Effector memory CD4-positive, alpha-beta T cell (primary cell): ENCODE results near the gene RFTN1.
A peak's percentile ranks its signal among the peaks of the same experiment; 100 is the strongest.

Source experiments
- DNase-seq, 3 donors: peaks; one replicate each; pipeline ENCODE4 v3.0.0-alpha.2; 2020
- H3K27ac ChIP-seq: 2 replicates; pipeline ENCODE4 v1.7.0; 2013; ENCODE audit warnings: mild to moderate bottlenecking, low read length, moderate library complexity; ENCODE audit not compliant: insufficient read depth, poor library complexity, severe bottlenecking
- H3K27me3 ChIP-seq: replicated peaks from 2 replicates; pipeline ENCODE4 v1.7.0; 2013; ENCODE audit warnings: mild to moderate bottlenecking, low read length; ENCODE audit not compliant: insufficient read depth, control insufficient read depth, poor library complexity, severe bottlenecking
- H3K36me3 ChIP-seq: 2 replicates; pipeline ENCODE4 v1.7.0; 2013; ENCODE audit warnings: mild to moderate bottlenecking, low read length, moderate library complexity; ENCODE audit not compliant: control insufficient read depth, insufficient read depth
- H3K4me1 ChIP-seq: 2 replicates; pipeline ENCODE4 v1.7.0; 2013; ENCODE audit warnings: low read length, mild to moderate bottlenecking; ENCODE audit not compliant: control insufficient read depth, insufficient read depth, poor library complexity, severe bottlenecking
- H3K4me3 ChIP-seq: 2 replicates; pipeline ENCODE4 v1.7.0; 2013; ENCODE audit warnings: low read length, low read depth, mild to moderate bottlenecking; ENCODE audit not compliant: insufficient read depth, poor library complexity, severe bottlenecking
- H3K9me3 ChIP-seq: 2 replicates; pipeline ENCODE4 v1.7.0; 2013; ENCODE audit warnings: mild to moderate bottlenecking, low read length, moderate library complexity; ENCODE audit not compliant: control insufficient read depth

Gene RFTN1

DNA sequence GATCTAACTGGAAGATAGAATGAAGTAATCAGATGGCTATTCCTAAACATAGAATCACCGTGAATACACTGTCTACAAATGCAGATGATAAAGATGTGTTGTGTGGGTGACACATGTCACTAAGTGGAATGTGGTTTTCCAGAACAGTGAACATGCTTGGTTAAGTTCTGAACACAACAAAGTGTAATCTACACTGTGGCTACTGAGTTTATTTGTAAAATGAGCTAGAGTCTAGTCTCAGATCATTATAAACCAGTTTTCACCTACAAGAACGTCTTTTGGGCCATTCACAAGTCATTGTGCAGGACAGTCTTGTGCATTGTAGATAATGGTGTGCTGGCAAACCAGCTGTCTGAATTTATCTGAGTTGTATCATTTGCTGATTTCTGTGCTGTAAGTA, 213.2 kb downstream of the RFTN1 start:
- peak overlapping the region; percentile 71 for H3K27ac ChIP-seq
- H3K4me3 ChIP-seq = peak overlapping the region; percentile 33
- no peaks in the 10 kb centered on the region for H3K27me3 ChIP-seq
- H3K4me1 ChIP-seq = peaks cover 69% of the 10 kb centered on the region
- peaks cover 19% of the 10 kb centered on the region for H3K36me3 ChIP-seq
- no peak for DNase-seq
- no peaks in the 10 kb centered on the region for H3K9me3 ChIP-seq

DNA sequence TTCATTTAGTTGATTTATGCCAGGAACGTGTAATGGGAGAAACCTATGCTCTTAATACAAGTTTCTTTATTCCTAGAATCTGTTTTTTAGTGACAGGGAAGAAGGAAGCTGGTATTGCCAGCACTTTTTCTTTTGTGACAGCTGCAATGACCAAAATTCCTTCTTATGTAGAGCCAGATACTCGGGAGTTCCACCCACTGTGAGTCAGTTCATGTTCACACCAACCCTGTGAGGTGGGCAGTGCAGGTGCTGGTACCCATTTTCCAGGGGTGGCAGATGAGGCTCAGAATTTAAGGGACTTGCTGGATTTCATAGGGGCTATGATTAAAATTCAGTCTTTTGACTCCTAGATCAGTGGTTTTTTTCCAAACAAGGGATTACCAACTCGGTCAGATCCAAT, 213.8 kb downstream of the RFTN1 start:
- H3K4me1 ChIP-seq = peaks cover 66% of the 10 kb centered on the region
- peaks cover 16% of the 10 kb centered on the region for H3K36me3 ChIP-seq

DNA sequence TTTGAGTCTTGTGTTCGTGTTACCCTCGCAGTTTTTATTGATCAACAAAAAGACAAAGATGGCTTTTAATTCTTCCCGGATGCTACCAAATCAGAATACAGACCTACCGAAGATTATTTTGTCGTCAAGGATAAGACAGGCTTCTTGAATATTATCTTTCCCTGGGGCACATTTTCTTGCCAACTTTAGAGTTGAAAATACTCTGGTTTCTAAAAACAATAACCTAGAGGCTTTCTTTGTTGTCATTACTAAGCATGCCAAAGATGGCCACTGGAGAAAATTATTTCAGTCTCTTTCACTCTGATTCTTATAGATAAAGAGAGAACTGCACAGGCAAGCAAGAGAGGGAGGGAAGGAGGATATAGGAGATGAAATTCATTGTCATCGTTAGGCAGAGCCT, 214.6 kb downstream of the RFTN1 start:
- H3K9me3 ChIP-seq = no peaks in the 10 kb centered on the region
- H3K27me3 ChIP-seq = no peaks in the 10 kb centered on the region
- no peak overlapping the region for H3K4me3 ChIP-seq
- H3K27ac ChIP-seq = peak overlapping the region; percentile 71
- peaks cover 62% of the 10 kb centered on the region for H3K4me1 ChIP-seq
- DNase-seq = no peak
- H3K36me3 ChIP-seq = peaks cover 16% of the 10 kb centered on the region

More for the DNA sequence above, 213.8 kb downstream of the RFTN1 start:
- Histone ChIP-seq H3K27ac (peak overlapping the region; percentile 71), H3K9me3 (no peaks in the 10 kb centered on the region), H3K27me3 (no peaks in the 10 kb centered on the region), H3K4me3 (no peak overlapping the region)
- DNase-seq = no peak

DNA sequence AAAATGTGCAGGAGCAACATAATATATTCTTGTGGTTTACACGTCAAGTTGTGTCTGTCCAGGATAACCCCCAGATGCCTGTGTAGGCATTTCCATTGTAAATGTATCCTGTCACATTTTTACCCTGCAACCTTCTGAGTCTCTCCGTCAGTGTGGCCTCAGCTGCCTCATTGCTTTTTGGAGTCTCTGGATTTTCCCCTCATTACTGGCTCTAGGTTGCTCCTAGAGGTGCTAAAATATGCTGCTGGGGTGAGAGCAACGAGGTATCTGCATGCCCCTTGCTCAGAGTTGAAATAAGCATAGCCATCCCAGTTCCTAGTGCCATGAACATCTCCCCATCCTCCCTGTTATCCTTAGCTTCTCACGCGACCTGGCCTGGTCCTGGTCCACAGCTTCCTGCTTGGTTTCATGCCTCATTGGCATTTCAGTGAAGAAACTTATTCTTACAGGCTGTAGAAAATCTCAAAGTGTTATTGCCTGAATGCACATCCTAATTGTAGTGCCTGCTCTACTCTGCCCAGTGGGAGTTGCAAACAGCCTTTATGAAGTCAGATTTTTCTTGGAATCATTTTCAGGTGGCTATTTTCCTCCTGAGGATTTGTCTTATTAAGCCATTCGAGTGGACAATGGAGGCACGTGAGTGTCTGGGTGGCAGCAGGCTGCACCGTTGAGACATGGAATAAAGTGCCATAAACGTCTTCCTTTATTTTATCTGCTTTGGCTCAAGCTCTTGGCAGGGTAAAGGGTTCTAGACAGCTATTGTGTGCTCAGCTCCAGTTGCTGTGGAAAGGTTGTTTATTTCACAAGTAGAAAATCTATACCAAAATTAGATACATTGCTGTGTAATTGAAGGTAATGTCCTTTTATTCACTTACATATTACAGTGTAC, 215.3 kb downstream of the RFTN1 start:
- Histone ChIP-seq H3K27me3 (no peaks in the 10 kb centered on the region), H3K27ac (peak overlapping the region; percentile 47), H3K4me1 (peaks cover 57% of the 10 kb centered on the region), H3K9me3 (no peaks in the 10 kb centered on the region), H3K4me3 (no peak overlapping the region), H3K36me3 (peaks cover 16% of the 10 kb centered on the region)
- DNase-seq = no peak

DNA sequence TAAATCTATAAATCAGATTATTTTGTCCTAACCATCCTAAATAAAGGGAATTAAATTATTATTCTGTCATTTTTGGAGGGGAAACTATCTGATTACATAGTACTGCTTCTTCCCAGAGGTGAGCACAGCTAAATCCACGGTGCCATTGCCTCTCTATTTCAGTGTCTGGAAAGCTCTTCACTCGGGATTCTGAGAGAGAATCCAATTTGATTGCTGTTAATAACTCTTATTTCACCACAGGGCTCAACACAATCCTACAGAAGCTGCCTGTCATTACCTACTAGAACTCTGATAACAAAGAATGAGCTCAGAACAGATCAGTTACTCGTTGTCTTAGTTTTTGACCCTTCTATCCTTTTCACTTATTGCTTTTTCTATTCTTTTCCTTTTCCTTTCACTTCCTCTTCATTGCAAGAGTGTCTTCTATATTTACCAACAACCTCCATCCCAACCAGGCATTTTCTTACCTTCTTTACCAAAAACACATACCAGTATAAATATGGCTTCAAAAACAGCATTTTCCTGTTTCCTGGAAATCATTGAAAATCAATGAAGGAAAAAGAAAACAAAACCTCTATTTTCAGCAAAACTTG, 218.1 kb downstream of the RFTN1 start:
- H3K27me3 ChIP-seq = no peaks in the 10 kb centered on the region
- no peak overlapping the region for H3K4me3 ChIP-seq
- peaks cover 36% of the 10 kb centered on the region for H3K4me1 ChIP-seq
- no peak for DNase-seq
- H3K36me3 ChIP-seq = peaks cover 16% of the 10 kb centered on the region
- H3K27ac ChIP-seq = peak overlapping the region; percentile 24
- H3K9me3 ChIP-seq = no peaks in the 10 kb centered on the region

DNA sequence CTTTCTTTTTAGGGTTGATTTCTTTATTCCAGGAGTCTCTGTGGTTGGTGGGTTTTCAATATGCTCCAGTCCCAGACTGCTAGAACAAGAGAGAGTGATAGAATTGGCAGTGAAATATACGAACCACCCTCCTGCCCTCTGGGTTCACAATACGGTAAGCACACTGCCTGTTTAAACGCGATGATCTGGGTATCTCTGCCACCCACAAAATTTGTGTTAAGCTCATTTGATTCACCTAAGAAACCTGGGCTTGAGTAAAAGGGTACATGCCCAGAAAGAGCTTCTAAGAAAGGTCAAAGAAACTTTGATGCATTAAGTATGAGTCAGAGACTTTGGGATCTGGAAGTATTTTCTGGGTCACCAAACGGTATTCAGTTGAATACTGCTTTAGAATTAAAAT, 218.7 kb downstream of the RFTN1 start:
- peaks cover 35% of the 10 kb centered on the region for H3K4me1 ChIP-seq
- H3K9me3 ChIP-seq = no peaks in the 10 kb centered on the region
- no peaks in the 10 kb centered on the region for H3K27me3 ChIP-seq
- peaks cover 16% of the 10 kb centered on the region for H3K36me3 ChIP-seq
- H3K4me3 ChIP-seq = peak overlapping the region; percentile 11
- H3K27ac ChIP-seq = peak overlapping the region; percentile 24
- DNase-seq = no peak

DNA sequence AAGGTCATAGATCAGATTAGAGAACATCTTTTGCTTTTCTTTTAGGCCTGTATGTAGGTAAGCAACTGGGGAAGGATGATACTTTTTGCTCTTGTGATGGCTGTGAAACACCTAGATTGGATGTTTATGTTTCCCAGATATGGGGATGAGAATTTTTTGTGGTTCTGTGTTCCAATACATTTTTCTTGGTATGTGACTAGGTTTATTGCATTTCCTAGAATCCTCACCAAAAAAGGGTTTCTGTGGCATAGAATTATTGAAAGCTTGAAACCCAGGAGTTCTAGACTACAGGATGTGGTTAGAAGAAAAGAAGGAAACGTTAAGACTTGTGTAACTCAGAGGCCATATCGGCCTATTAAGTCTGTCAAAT, 222.7 kb downstream of the RFTN1 start:
- Histone ChIP-seq H3K4me3 (peak overlapping the region; percentile 59), H3K36me3 (peaks cover under 1% of the 10 kb centered on the region), H3K27ac (peak overlapping the region; percentile 81), H3K9me3 (no peaks in the 10 kb centered on the region), H3K4me1 (peaks cover 34% of the 10 kb centered on the region), H3K27me3 (no peaks in the 10 kb centered on the region)
- DNase-seq = no peak

DNA sequence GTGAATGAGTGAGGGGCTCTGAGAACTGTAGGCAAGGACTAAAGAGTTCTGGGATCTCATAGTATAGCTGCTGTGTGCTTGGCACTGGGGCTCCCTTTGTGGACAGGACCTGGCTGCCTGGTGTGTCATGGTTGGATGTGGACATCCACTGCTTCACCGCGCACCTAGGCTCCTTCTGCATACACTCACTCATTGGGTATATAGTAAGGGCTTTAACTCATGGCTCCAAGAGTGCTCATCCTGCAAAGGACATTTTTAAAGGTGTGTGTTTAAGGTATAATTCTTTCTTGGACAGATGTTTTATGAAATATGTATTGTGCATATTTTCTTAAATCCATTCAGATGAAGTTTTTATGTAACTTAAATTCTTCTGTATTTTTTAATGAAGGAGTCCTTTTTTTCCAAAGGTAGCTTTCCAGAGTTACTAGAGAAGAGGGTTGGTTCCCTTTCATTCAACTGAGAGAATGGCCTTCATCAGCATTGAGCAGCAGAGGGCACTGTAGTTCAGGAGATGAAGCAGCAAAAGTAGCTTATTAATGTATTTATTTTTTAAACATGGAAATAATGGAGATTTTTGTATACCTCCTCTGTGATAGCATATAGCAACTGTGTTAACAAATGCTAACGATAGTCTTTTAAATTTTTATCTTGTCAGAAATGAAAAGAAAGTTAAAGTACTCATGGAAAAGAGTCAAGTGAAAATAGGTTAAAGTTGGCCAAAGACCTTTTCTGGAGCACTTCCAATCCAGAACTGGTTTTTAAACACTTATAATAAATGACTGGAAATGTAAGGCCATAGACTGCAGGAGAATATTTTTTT, 223.3 kb downstream of the RFTN1 start:
- peak overlapping the region; percentile 81 for H3K27ac ChIP-seq
- H3K27me3 ChIP-seq = no peaks in the 10 kb centered on the region
- H3K4me3 ChIP-seq = peak overlapping the region; percentile 59
- H3K9me3 ChIP-seq = no peaks in the 10 kb centered on the region
- DNase-seq = peak; percentile 23 to 40 (median 31)
- no peaks in the 10 kb centered on the region for H3K36me3 ChIP-seq
- peaks cover 40% of the 10 kb centered on the region for H3K4me1 ChIP-seq

DNA sequence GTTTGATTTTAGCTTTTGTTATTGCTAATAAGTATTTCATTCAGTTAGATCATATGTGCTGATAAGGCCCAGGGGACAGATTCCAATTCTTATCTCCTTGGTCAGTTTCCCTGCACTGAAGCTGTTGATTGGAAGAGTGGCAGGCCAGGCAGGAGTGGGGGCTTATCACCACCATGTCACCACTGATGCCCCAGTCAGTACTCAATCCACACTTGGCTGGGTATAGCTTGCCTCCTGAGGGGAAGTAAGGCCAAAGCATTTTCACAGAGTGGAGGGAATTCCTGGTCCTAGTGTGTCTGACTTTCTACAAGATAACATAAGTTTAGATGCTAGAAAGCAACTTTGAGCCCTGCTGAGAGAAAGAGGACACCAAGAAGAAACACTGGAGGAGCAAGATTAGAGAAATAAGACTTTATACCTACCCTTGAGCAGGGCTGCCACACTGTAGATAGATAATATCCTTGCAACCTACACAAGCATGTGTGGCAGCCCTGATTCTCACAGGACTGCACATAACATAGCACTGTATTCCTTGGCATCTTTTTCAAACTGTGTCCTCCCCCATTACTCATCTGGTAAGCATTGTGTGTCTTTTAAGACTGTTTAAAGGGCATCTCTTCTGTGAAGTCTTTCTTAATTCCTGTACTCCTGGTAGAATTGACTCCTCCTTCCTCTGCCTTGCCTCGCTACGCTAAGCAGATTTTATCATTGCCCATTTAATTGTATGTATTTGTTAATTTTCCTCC, 224.2 kb downstream of the RFTN1 start:
- Histone ChIP-seq H3K9me3 (no peaks in the 10 kb centered on the region), H3K27ac (peak overlapping the region; percentile 81), H3K4me3 (peak overlapping the region; percentile 59), H3K36me3 (no peaks in the 10 kb centered on the region), H3K27me3 (no peaks in the 10 kb centered on the region), H3K4me1 (peaks cover 40% of the 10 kb centered on the region)
- no peak for DNase-seq
